Measurements from ENCODE around the gene UBE2D1. TPM values are rescaled to one million over a fixed set of nuclear protein-coding genes. Genes with fewer than 3 reads are reported as not detected.

UBE2D1 gene
- total and polyA plus RNA-seq, 2 of the 13 experiments (the other 11 are each of a cell fraction or from before 2014, with no cell fraction given), result 6.2 to 13.8 TPM

DNA sequence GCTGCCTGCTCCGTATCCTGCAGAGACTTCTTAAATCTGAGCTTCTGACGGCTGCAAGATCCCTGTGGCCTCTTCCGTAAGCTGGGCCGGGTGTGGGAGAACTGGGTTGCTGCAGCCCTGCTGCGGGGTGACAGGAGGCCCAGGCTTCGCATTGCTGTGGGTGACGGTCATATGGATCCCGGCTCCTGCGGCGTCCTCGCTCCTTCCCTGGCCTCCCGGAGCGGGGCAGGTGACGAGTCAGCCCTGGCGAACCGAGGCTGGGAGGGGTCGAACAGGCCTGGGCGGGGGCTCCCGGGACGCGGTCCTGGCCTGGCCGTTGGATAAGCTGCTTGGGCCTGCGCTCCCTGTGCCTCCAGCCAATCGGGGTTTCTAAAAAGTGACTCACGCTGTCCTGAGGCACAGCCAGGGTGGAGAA lies 7.8 kb upstream of the UBE2D1 start:
- Histone ChIP-seq H3K4me2 (ENCODE audit: low read depth, low read length) (no peak overlapping the region), H3K4me3 (replicated peaks in 1 of 3; ENCODE audit: insufficient read depth in 1 of 3, low read depth in 2 of 3, low read length in 3 of 3) (no peak overlapping the region), H3K9ac (ENCODE audit: insufficient read depth, low read depth, low read length) (no peak overlapping the region), H3K36me3 (replicated peaks in 1 of 2; ENCODE audit: control insufficient read depth in 1 of 2, insufficient read depth in 2 of 2, low read length in 2 of 2) (no peaks in the 10 kb centered on the region), H3K27ac (ENCODE audit: extremely low read length, insufficient read depth, low read length) (no peak overlapping the region), H3K9me3 (ENCODE audit: low read length) (no peaks in the 10 kb centered on the region), H4K20me1 (ENCODE audit: insufficient read depth, low read length) (no peaks in the 10 kb centered on the region), H2AFZ (ENCODE audit: low read length) (no peak overlapping the region), H3K79me2 (ENCODE audit: insufficient read depth, low read length) (no peaks in the 10 kb centered on the region), H3K4me1 (ENCODE audit: insufficient read depth, low read length) (peaks cover 16% of the 10 kb centered on the region), H3K27me3 (ENCODE audit: control insufficient read depth in 1 of 2, insufficient read depth in 2 of 2, low read length in 2 of 2) (no peaks in the 10 kb centered on the region)
- in situ Hi-C loops (cut with HindIII; ENCODE audit: extremely low pct_ligation_motif_present, low pct_unique_long_range_greater_than_20kb) (no loop called here), intact Hi-C loops (cut with micrococcal nuclease; ENCODE audit: unreplicated experiment) (no loop called here)
- BruUV-seq (replicated peaks), result no TSS peak
- ChIA-PET POLR2A (no interaction called here), CTCF (ENCODE audit: low intra/inter-chr PET ratio, low total read pairs) (no interaction called here)
- ATAC-seq, result no peak
- FAIRE-seq, result no peak
- TF ChIP-seq ZNF766 (CRISPR knock-in tag; IDR thresholded peaks at IDR 0.05; ENCODE audit: borderline replicate concordance) (no peak), ONECUT2 (CRISPR knock-in tag; IDR thresholded peaks at IDR 0.05) (no peak), ATM (IDR thresholded peaks at IDR 0.05; ENCODE audit: borderline replicate concordance) (no peak), RFXAP (CRISPR knock-in tag; IDR thresholded peaks at IDR 0.05; ENCODE audit: borderline replicate concordance) (no peak), ZNF143 (CRISPR knock-in tag; IDR thresholded peaks at IDR 0.05) (no peak), AHR (CRISPR knock-in tag; IDR thresholded peaks at IDR 0.05) (no peak), NR3C1 (CRISPR knock-in tag; IDR thresholded peaks at IDR 0.05) (no peak), CREB1 (IDR thresholded peaks at IDR 0.05) (no peak), CREB1 (CRISPR knock-in tag; IDR thresholded peaks at IDR 0.05) (no peak)
- no peak for DNase-seq (ENCODE audit: low spot score)
- WGBS (ENCODE audit: low lambda C conversion rate), result 85% methylated on average over 17 of the region's 25 CpGs

DNA sequence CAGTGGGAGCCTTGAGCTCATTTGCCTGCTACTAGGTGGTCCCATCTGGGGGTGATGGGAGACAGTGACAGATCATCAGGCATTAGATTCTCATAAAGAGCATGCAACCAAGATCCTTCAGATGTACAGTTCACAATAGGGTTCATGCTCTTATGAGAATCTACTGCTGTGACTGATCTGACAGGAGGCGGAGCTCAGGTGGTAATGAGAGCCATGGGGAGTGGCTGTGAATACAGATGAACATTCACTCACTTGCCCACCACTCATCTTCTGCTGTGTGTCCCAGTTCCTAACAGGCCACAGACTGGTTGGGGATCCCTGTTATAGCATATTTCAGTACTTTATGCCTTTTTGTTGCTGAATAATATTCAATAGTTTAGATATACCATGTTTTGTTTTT lies 6.6 kb upstream of the UBE2D1 start:
- in situ Hi-C loops (cut with HindIII; ENCODE audit: extremely low pct_ligation_motif_present, low pct_unique_long_range_greater_than_20kb) (no loop called here), intact Hi-C loops (cut with micrococcal nuclease; ENCODE audit: unreplicated experiment) (no loop called here)
- Histone ChIP-seq H3K27ac (ENCODE audit: extremely low read length, insufficient read depth, low read length) (no peak overlapping the region), H2AFZ (ENCODE audit: low read length) (no peak overlapping the region), H3K4me1 (ENCODE audit: insufficient read depth, low read length) (peaks cover 3% of the 10 kb centered on the region), H3K79me2 (ENCODE audit: insufficient read depth, low read length) (no peaks in the 10 kb centered on the region), H3K27me3 (ENCODE audit: control insufficient read depth in 1 of 2, insufficient read depth in 2 of 2, low read length in 2 of 2) (no peaks in the 10 kb centered on the region), H3K9me3 (ENCODE audit: low read length) (no peaks in the 10 kb centered on the region), H3K4me2 (ENCODE audit: low read depth, low read length) (no peak overlapping the region), H4K20me1 (ENCODE audit: insufficient read depth, low read length) (no peaks in the 10 kb centered on the region), H3K9ac (ENCODE audit: insufficient read depth, low read depth, low read length) (no peak overlapping the region), H3K4me3 (replicated peaks in 1 of 3; ENCODE audit: insufficient read depth in 1 of 3, low read depth in 2 of 3, low read length in 3 of 3) (no peak overlapping the region), H3K36me3 (replicated peaks in 1 of 2; ENCODE audit: control insufficient read depth in 1 of 2, insufficient read depth in 2 of 2, low read length in 2 of 2) (no peaks in the 10 kb centered on the region)
- no peak for DNase-seq (ENCODE audit: low spot score)
- no TSS peak for BruUV-seq (replicated peaks)
- POLR2A ChIA-PET, result no interaction called here
- 80% methylated on average over 1 of the region's 1 CpG for WGBS (ENCODE audit: low lambda C conversion rate)
- no peak for FAIRE-seq
- CTCF ChIA-PET (ENCODE audit: low intra/inter-chr PET ratio, low total read pairs), result no interaction called here
- no peak for ATAC-seq
- TF ChIP-seq FOXK1 (CRISPR knock-in tag; IDR thresholded peaks at IDR 0.05; ENCODE audit: borderline replicate concordance, low read depth) (no peak), ZNF652 (CRISPR knock-in tag; IDR thresholded peaks at IDR 0.05; ENCODE audit: borderline replicate concordance, low read depth) (no peak), ARID2 (CRISPR knock-in tag; IDR thresholded peaks at IDR 0.05; ENCODE audit: borderline replicate concordance) (no peak), ATRX (CRISPR knock-in tag; IDR thresholded peaks at IDR 0.05; ENCODE audit: borderline replicate concordance) (no peak), RFXANK (CRISPR knock-in tag; IDR thresholded peaks at IDR 0.05) (no peak), PAF1 (CRISPR knock-in tag; IDR thresholded peaks at IDR 0.05) (no peak)
- TF ChIP-seq, protein P1, sequence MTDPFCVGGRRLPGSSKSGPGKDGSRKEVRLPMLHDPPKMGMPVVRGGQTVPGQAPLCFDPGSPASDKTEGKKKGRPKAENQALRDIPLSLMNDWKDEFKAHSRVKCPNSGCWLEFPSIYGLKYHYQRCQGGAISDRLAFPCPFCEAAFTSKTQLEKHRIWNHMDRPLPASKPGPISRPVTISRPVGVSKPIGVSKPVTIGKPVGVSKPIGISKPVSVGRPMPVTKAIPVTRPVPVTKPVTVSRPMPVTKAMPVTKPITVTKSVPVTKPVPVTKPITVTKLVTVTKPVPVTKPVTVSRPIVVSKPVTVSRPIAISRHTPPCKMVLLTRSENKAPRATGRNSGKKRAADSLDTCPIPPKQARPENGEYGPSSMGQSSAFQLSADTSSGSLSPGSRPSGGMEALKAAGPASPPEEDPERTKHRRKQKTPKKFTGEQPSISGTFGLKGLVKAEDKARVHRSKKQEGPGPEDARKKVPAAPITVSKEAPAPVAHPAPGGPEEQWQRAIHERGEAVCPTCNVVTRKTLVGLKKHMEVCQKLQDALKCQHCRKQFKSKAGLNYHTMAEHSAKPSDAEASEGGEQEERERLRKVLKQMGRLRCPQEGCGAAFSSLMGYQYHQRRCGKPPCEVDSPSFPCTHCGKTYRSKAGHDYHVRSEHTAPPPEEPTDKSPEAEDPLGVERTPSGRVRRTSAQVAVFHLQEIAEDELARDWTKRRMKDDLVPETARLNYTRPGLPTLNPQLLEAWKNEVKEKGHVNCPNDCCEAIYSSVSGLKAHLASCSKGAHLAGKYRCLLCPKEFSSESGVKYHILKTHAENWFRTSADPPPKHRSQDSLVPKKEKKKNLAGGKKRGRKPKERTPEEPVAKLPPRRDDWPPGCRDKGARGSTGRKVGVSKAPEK (CRISPR knock-in tag; IDR thresholded peaks at IDR 0.05; ENCODE audit: borderline replicate concordance), result no peak
- TF ChIP-seq, protein P2, sequence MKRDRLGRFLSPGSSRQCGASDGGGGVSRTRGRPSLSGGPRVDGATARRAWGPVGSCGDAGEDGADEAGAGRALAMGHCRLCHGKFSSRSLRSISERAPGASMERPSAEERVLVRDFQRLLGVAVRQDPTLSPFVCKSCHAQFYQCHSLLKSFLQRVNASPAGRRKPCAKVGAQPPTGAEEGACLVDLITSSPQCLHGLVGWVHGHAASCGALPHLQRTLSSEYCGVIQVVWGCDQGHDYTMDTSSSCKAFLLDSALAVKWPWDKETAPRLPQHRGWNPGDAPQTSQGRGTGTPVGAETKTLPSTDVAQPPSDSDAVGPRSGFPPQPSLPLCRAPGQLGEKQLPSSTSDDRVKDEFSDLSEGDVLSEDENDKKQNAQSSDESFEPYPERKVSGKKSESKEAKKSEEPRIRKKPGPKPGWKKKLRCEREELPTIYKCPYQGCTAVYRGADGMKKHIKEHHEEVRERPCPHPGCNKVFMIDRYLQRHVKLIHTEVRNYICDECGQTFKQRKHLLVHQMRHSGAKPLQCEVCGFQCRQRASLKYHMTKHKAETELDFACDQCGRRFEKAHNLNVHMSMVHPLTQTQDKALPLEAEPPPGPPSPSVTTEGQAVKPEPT (CRISPR knock-in tag; IDR thresholded peaks at IDR 0.05; ENCODE audit: low read depth), result no peak

All from HepG2 (cell line).